SU-DHL-6 (cell line): ENCODE measurements around the gene DYNC1H1.

Experiments
- H2AFZ ChIP-seq: fragments of 200-600 bp; sonication (generic); 2 replicates; pipeline ENCODE4 v1.6.1; 2014; ENCODE audit warnings: low read depth, mild to moderate bottlenecking, moderate library complexity, mixed read lengths, antibody characterized with exemption, low read length; ENCODE audit not compliant: severe bottlenecking
- H3F3A ChIP-seq: fragments of 200-600 bp; shearing (Covaris generic); 2 replicates; pipeline ENCODE4 v1.6.0; 2016; ENCODE audit warnings: antibody characterized with exemption, mild to moderate bottlenecking; ENCODE audit not compliant: insufficient read depth
- H3K27ac ChIP-seq: fragments of 200-600 bp; sonication (generic); 2 replicates; pipeline ENCODE4 v1.5.1; 2016; ENCODE audit warnings: low read depth, mild to moderate bottlenecking, low read length, moderate library complexity, mixed read lengths
- H3K27me3 ChIP-seq: fragments of 200-600 bp; sonication (generic), shearing (Covaris generic); 2 replicates; pipeline ENCODE4 v1.6.0; 2014; ENCODE audit warnings: mild to moderate bottlenecking, low read length
- H3K36me3 ChIP-seq: fragments of 200-600 bp; sonication (generic); 2 replicates; pipeline ENCODE4 v1.6.1; 2014; ENCODE audit warnings: mild to moderate bottlenecking, low read length, mixed read lengths
- H3K4me2 ChIP-seq: fragments of 300-600, 200-600 bp; shearing (Covaris generic), sonication (generic); 2 replicates; pipeline ENCODE4 v1.6.0; 2014; ENCODE audit warnings: low read length, low read depth, mild to moderate bottlenecking; ENCODE audit not compliant: poor library complexity, severe bottlenecking
- H3K4me3 ChIP-seq: fragments of 200-600 bp; sonication (generic); 2 replicates; pipeline ENCODE4 v1.5.1; 2014; ENCODE audit warnings: antibody characterized with exemption, low read length, mild to moderate bottlenecking, mixed read lengths; ENCODE audit not compliant: insufficient read depth, poor library complexity, severe bottlenecking
- H3K79me2 ChIP-seq: fragments of 200-600 bp; sonication (generic); 2 replicates; pipeline ENCODE4 v1.6.1; 2014; ENCODE audit warnings: mild to moderate bottlenecking, low read length, moderate library complexity; ENCODE audit not compliant: insufficient read depth
- H3K9ac ChIP-seq: fragments of 200-600 bp; sonication (generic); 2 replicates; pipeline ENCODE4 v1.7.0; 2014; ENCODE audit warnings: mild to moderate bottlenecking, low read length
- H3K9me2 ChIP-seq: fragments of 200-600 bp; sonication (generic); replicated peaks from 2 replicates; pipeline ENCODE4 v1.6.1; 2014; ENCODE audit warnings: low read length; ENCODE audit not compliant: insufficient read depth
- H3K9me3 ChIP-seq: fragments of 200-600 bp; sonication (generic); 2 replicates; pipeline ENCODE4 v1.6.1; 2014; ENCODE audit warnings: low read length, mixed read lengths; ENCODE audit not compliant: insufficient read depth
- H4K20me1 ChIP-seq: fragments of 200-600 bp; sonication (generic); 2 replicates; pipeline ENCODE4 v1.6.1; 2014; ENCODE audit warnings: low read depth, mild to moderate bottlenecking, antibody characterized with exemption, low read length, moderate library complexity, mixed read lengths
- CTCF ChIP-seq: fragments of 200-600 bp; sonication (generic); IDR thresholded peaks from one replicate; pipeline ENCODE4 v1.5.1; 2017; ENCODE audit warnings: antibody characterized with exemption, mild to moderate bottlenecking, low read length, moderate library complexity; ENCODE audit not compliant: insufficient read depth, poor library complexity, severe bottlenecking
- EZH2phosphoT487 ChIP-seq: fragments of 200-600 bp; sonication (generic), shearing (Covaris generic); conservative IDR thresholded peaks from 2 replicates; pipeline ENCODE4 v1.6.1; 2018; ENCODE audit warnings: mild to moderate bottlenecking, antibody characterized with exemption, low read length, moderate library complexity, mixed read lengths

Gene DYNC1H1

GRCh38 chr14:102044566-102044965, 80.2 kb downstream of the DYNC1H1 start:
- no peaks in the 10 kb centered on the region for H3K79me2 ChIP-seq
- TF ChIP-seq CTCF, result no peak
- TF ChIP-seq EZH2phosphoT487, result no peak
- H3K27ac ChIP-seq, result no peak overlapping the region
- H3K36me3 ChIP-seq, result no peaks in the 10 kb centered on the region
- H4K20me1 ChIP-seq, result no peaks in the 10 kb centered on the region
- no peaks in the 10 kb centered on the region for H3F3A ChIP-seq
- H3K9me2 ChIP-seq, result no peaks in the 10 kb centered on the region
- no peak overlapping the region for H2AFZ ChIP-seq
- no peaks in the 10 kb centered on the region for H3K9me3 ChIP-seq
- no peak overlapping the region for H3K9ac ChIP-seq
- no peak overlapping the region for H3K4me3 ChIP-seq
- H3K27me3 ChIP-seq, result no peaks in the 10 kb centered on the region
- H3K4me2 ChIP-seq, result no peak overlapping the region

GRCh38 chr14:102046337-102047278, 82.2 kb downstream of the DYNC1H1 start:
- no peaks in the 10 kb centered on the region for H3K9me3 ChIP-seq
- H3K4me3 ChIP-seq, result no peak overlapping the region
- no peak overlapping the region for H3K4me2 ChIP-seq
- no peaks in the 10 kb centered on the region for H3K27me3 ChIP-seq
- no peaks in the 10 kb centered on the region for H3F3A ChIP-seq
- no peak overlapping the region for H2AFZ ChIP-seq
- H3K9ac ChIP-seq, result no peak overlapping the region
- no peak for TF ChIP-seq CTCF
- TF ChIP-seq EZH2phosphoT487, result no peak
- H3K27ac ChIP-seq, result no peak overlapping the region
- H3K79me2 ChIP-seq, result no peaks in the 10 kb centered on the region
- H3K36me3 ChIP-seq, result no peaks in the 10 kb centered on the region
- H3K9me2 ChIP-seq, result no peaks in the 10 kb centered on the region
- H4K20me1 ChIP-seq, result no peaks in the 10 kb centered on the region

GRCh38 chr14:102047808-102048540, 83.6 kb downstream of the DYNC1H1 start:
- no peaks in the 10 kb centered on the region for H3K36me3 ChIP-seq

More at GRCh38 chr14:102047808-102048540, 83.6 kb downstream of the DYNC1H1 start:
- no peaks in the 10 kb centered on the region for H3K27me3 ChIP-seq
- H3K79me2 ChIP-seq, result no peaks in the 10 kb centered on the region
- no peaks in the 10 kb centered on the region for H3K9me3 ChIP-seq
- no peaks in the 10 kb centered on the region for H3K9me2 ChIP-seq
- no peak for TF ChIP-seq CTCF
- TF ChIP-seq EZH2phosphoT487, result no peak
- no peak overlapping the region for H3K4me3 ChIP-seq
- H3F3A ChIP-seq, result no peaks in the 10 kb centered on the region
- H3K27ac ChIP-seq, result no peak overlapping the region
- H3K9ac ChIP-seq, result no peak overlapping the region
- H2AFZ ChIP-seq, result no peak overlapping the region
- H3K4me2 ChIP-seq, result no peak overlapping the region
- H4K20me1 ChIP-seq, result no peaks in the 10 kb centered on the region
